HG03139 (cell line): ENCODE results near the gene CHN2.

ENCODE experiments used
- ATAC-seq: cut with Tn5 transposase; IDR thresholded peaks from one replicate; pipeline ENCODE4 v1.9.1; 2021; ENCODE audit not compliant: unreplicated experiment

CHN2 gene

DNA sequence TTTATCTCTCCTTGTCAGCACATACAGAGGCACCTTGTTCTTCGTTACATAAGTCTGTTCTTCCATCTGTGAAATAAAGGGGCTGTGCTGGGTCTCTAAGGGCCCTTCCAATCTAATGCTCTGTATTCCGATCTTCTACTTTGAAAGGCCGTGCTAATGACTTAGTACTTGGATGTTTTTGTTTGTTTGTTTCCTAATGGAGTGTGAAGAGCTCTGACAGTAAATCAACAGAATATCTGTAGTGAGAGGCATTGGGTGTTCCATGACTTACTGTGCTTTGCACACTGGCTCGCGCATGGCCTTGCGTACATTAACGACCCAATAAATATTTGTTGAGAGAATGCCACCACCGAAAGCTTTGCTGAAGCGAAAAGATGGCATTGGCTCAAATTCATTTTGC, 162.1 kb downstream of the CHN2 start:
- no peak for ATAC-seq

DNA sequence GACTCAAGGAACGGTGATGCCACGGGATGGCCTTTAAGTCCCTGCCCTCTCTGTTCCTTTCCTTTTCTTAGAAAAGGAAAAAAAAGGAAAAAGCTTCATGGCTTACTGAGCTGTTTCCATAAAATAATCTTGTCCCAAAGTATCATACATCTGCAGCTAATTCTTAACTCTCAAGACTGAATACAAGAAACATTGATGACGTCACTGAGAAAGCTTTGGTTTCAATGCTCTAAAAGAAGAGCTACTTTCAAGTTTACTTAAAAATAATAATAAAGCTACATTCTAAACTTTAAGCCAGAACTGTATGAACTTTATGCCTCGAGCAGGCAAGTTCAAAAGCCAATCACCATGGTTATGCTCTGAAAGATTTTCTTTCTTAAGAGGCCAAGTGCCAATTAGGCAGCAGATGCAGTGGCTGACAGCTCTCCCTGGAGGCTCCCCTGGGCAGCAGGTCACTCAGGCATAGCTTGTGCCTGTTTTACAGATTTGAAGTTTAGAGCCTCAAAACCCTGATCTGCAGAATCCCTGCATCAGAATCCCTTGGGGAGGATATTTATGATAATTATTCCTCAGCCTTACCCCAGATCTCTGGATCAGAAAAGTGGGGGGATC, 165.0 kb downstream of the CHN2 start:
- no peak for ATAC-seq

DNA sequence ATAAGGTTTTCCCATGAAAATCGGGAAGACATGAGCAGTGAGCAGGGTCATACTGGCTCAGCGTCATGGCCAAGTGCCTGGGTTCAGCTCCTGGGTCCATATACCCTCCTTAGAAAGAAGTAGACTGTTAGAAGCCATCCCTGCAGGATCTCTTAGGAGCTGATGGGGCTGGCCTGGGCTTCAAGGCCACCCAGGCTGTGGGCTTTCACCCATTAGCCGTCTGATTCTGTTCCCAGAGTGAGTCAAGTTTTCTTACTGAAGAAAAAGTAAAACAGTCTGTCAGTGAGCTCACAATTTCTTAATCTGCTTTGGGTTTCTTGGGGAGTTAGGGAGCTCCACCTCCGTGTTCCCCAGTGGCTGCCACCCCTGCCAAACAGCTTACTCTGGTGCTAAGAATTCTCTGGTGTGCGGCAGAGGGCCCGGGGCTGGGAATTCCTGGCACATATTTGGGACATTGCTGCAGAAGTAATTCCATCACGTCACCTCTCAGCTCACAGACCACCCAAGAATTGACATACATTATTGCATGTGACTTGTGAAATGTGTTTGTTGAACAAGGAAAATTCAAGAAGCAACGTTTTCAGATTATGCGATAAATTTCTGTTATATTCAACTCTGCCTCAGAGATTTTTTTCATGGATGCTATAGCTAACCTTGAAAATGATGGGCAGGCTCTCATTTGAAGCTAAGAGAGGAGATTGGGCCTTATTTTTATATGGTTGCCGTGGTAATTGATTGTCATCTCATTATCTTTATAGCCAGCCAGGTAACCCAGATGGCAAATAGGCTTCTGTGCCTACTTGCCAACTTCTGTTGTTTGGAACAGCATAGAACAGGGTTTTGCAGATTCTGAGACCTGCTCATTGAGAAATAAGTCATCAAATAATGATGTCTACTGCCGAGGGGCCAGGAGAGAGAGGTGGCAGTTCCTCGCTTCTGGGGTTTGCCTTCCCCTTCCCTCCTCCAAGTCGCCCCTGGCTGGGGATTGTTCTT, 166.4 kb downstream of the CHN2 start:
- no peak for ATAC-seq

DNA sequence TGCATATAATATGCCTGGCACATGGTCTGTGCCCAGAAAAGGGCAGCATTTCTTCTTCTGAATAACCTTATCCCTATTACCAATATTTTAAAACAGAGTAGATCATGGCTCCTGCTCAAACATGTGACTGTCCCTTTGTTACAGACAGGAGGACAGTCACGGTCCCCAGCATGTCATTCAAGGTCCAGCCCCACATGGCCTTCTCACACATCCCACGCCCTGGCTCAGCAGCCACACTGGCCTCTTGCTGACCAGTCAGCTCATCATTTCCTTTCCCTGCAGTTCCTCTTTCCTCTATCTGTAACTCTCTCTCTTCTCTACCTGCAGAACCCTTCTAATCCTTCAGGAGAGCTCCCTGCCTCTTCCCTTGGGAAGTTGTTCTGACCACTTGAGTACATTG, 167.8 kb downstream of the CHN2 start:
- no peak for ATAC-seq

DNA sequence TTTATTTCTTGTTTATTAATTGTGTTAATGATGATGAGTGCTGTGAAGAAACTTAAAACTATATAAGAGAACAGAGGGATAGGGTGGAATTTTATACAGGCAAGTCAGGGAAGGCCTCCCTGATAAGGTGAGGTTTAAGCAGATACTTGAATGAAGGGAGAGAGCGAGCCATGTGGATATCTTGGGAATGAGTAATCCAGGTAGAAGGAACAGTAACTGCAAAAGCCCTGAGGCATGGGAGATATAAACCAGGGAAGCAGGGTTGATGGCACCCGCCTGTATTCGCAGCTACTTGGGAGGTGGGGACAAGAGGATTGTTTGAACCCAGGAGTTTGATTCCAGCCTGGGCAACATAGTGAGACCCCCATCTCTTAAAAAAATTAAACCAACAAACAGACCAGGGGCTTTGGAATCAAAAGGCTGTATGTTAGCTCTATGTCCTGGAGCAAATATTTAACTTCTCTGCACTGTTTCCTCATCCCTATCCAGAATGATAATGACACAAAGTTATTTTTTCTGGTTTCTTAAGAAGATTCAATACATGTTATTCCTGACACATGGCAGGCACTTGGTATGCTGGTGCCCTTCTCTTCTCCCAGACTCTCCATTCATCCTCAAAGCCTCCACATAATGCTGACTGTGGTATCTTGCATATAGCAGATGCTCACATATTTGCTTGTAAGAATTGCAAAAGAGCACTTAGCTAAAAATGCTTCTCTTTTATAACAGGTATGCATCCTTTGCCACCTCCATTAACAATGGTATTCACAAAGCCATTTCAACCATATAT, 169.3 kb downstream of the CHN2 start:
- ATAC-seq, result no peak

DNA sequence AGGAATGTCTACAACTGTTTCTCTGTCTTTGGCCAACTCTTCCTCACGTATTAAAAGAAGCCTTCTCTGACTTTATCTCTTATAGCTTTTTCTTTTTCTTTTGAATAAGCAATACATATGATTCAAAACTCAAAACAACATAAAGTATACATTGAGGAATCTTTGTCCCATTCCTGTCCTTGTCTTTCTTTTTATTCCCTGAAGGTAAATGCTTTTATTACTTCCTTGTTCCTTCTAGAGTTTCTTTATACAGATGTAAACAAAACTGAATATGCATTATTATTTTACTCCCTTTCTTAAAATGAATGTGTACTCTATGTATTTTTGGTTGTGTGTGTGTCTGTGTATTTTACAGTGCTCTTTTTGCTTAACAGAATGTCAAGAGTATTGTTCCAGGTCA, 170.1 kb downstream of the CHN2 start:
- no peak for ATAC-seq

DNA sequence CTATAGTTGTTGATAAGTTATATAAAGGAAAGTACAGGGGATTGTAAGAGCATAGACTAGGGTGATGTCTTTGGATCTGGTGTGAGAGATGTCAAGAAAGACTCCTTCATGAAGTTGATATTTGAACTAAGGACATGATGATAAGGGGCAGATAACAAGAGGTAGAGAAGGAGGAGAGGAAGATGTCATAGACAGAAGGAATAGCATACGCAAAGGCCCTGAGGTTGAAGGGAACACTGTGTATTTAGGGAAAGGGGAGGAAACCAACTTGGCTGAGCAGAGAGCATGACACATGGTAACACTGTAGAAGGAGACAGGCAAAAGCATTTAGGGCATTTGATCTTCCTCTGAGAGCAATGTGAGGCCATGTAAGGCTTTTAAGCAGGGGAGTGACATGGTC, 170.8 kb downstream of the CHN2 start:
- ATAC-seq, result no peak

DNA sequence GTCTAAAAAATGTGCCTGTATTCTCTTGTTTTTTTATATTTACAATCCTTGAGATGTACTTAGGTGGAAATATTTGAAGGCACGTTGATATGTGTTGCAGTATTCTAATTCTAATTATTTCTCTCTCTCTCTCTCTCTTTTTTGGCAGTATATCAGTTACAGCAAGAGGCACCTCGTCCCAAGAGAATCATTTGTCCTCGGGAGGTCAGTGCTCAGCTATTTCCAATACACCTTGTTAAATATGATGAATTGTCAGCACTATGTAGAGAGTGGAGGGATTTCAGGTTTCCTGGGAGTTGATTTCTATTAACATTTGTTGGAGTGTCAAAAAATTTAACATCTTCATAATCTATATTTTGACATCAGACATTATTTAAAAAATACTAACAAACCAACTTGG, 173.2 kb downstream of the CHN2 start:
- no peak for ATAC-seq

DNA sequence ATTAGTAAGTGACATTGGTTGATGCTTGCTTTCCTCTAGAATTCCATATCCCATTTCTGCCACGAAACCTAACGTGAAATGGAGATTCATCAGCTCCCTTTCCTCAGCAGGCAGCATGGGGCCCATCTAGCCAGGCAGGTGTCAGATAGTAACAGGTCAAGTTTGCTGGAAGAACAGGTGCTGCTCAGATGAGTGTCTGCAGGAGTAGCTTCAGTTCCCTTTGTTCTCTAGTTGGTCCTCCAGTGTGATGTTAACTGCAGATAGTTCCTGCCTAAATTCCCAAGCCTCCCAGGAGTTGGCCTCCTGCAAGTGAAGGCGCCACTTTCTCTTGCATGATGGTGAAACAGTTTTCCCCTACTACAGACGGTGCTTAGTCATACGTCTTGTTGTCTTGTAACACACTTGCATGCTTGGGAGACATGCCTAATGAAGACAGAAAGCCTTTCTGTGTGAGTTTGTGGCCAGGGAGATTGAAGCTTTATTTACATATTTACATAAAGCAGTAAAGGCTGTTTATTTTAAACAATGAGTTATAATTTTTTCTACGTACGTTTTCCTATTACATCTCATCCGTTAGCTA, 175.4 kb downstream of the CHN2 start:
- no peak for ATAC-seq

DNA sequence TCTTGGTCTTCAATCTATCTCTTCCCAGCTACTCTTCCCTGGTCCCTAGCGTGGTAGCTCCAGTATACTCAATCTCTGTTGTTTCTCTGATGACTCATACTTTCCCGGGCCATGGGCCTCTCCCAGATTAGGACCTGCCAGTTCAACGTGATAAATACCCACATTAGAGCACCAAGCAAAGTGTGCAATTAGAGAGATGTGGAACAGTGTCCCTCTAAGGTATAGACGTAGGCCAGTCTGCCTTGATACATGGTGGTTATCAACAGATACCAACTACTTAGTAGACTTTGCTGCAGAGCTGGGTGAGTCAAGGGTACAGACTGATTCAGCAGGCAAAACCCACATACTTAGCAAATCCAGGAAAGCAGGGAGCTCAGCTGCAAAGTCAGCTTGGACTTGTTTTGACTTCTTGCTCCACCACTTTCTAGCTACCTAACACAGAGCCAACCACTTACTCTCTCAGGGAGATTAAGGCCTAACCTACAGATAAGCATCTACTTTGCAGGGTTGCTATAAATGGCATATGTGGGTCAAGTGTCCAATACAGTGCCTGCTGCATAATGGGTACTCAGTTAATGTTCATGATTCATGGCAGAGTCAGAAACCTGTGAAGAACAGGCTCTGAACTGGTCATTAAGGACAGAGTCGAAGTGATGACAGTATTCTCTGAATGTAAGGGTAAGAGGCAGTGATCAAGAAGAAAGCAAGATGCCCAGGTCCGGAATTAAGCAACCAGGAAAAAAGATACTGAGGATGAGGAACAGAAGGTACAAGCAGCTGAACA, 176.1 kb downstream of the CHN2 start:
- ATAC-seq, result no peak

DNA sequence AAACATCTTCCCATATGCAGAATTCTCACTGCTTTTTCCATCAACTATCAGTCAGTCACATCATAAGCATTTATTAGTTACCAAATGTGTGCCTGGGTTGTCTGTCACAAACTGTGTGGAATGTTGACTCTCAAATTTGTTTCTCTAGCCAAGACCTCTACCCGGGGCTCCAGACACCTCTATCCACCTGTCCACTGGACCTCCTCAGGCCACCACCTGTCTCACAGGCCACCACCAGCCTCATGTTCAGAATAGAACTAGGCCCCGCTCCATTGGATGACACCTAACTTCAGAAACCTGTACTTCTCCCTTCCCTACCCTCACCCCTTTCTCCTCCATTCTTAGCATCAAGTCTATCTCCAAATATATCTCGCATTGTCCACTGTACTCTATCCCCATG, 176.9 kb downstream of the CHN2 start:
- ATAC-seq, result no peak

DNA sequence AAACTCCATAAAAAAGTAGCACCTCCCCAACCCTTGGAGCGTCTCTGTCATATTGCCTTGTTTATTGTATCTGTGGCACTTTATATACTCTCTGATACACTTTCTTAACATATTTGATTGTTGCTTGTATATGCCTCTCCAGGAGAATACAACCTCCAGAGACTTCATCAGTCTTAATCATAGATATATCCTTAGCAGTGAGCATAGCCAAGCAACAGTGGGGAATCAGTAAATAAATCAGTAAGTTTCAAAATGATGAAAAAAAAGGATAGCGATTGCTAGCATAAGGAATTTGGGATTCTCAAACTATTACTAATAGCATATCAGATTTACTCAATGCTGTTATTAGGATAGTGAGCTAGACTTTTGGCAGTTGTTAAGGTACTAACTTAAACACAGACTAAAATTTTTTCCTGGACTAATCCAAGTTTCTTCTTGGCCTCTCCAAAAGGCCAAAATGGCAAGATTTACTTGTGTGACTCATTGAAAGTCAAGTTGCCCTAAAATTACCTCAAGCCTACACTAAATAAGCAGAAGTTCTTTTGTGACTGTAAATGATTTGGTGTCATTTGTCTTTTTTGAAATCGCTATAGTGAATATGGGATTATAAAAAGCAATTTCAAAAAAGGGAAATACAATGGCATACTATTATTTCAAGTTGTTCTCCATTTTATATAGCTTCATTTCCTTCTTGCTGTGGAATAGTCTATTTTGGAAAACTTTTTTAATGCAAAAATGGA, 177.9 kb downstream of the CHN2 start:
- no peak for ATAC-seq

DNA sequence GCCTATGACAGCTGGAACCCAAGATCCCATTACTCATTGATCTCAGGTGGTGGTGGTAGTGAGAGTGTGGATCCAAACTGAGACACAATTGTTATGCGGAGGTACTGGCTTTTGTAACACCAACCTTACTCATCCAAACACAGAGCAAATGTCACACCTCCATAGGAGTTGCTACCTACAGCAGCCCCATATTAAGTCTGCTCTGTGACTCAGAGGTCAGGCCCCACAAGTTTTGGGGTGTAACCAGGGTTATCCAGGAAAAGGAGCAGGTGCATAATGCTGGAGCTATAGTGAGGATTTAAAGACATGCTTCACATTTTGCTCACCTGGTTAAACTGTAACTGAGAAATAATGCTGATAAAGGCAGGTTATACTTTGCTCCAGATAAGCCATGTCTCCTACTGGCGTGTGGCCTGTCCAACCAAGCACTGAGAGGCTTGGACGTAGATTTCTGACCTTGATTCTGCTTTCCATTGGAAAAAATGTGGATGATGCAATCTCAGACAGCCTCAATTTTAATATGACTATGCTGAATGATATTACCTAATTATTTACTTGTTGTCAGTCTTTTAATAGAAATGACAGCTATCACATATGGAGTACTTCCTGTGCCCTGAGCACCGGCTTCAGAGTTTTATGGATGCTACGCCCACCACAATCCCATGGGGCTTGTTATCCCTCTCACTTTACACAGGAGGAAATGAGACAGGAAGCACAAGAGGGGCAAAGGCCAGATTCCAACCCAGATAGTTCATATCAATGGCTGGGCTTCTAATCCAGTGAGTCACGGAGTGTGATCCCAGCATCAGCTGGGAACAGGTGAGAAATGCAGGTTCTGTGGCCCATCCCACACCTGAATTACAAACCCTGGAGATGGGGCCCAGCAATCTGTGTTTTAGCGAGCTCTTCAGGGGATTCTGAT, 181.3 kb downstream of the CHN2 start:
- no peak for ATAC-seq

DNA sequence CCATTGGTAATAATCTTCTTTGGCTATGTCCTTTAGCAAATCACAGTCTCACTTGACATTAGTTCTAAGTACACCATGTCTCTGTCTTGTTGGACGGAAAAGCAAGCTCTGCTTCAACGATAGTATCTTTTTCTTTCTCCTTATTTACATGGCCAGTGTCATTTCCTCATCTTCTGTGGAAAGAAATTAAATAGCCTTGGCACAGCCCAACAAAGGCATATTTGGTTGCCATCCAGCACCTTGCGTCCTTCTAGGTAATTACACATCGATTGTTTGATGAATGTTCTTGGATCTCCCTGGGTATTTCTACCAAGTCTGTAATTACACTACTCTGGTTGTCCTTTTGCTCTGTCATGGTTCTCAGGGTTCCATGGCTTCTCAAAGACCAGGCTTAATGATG, 183.1 kb downstream of the CHN2 start:
- ATAC-seq, result no peak

DNA sequence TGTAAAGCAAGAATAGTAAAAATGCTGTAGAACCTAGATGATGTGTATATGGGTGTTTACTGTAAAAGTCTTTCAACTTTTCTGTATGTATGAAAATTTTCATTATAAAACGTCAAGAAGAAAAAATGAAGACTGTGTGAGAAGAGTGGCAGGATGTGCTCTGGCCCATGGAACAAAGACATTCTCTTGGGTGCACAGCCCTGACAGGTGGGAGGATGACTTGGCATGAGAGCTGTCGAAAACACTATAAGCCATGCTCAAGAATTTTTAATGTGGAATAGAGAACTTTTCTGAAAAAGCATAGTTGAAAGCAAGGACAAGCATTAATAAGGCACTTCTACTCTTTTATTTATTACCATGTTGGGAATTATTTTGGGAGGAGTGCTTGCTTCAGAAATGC, 185.0 kb downstream of the CHN2 start:
- ATAC-seq, result no peak

DNA sequence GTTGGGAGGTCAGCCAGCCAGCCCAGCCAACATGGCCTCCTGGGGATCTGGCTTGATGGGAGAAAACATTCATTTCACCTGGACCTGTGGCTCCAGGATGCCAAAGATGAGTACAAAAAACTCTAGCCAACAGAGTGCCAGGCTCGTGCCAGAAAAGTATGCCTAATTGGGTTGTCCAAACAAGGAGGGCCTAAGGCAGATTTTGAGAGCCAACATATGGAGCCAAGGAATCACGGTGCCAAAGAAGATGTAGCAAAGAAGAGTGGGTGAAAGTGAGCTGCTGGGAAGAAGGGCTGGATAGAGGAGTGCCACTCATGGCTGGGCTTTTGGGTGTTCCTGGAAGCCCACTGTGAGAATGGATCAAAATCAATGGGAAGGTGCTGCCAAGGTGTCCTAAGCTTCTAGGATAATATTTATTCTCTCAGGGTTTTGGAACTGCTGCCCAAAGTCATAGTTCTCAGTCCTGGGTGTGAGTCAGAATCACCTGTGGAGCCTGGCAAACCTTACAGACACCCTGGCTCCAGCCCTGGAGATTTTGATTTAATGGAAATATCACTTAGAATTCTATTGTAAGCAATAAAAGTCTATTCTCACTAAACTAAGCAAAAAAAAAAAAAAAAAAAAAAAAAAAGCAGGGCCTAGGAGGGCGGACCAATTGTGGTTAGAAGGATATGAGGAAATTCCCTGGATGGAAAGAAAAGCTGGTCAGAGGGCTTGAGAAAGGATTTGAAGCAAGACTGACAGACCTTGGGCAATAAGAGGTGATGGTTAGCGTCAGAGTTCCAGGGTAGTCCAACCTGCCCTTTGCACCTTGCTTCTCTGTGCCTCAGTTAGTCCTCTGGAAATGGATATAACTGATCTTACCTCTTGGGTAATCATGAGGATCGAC, 186.9 kb downstream of the CHN2 start:
- ATAC-seq, result no peak

DNA sequence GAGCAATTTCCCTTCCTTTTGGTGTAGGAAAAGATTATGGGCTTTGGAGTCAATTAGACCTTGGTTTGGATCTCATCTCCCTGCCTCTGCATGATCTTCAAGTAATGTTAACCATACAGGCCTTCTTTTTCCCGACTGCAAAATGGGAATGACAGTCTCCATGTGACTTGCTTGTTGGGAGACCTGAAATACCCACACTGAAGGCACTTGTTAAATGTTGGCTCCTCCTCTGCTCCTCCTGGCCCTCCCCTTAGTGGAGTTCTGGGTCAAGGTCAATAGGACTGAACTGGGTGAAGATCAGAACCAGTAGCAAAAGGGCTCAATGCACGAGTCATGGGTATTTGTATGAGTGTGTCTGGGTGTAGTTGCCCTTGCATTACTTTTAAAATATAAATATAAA, 189.7 kb downstream of the CHN2 start:
- no peak for ATAC-seq
